Measurements from ENCODE around the gene VPS11.
"Not testable (repeated sequence)": the region's sequence is repeated elsewhere in the genome, so short reads cannot be mapped to it uniquely, and the experiment has no call there.

VPS11 gene

DNA sequence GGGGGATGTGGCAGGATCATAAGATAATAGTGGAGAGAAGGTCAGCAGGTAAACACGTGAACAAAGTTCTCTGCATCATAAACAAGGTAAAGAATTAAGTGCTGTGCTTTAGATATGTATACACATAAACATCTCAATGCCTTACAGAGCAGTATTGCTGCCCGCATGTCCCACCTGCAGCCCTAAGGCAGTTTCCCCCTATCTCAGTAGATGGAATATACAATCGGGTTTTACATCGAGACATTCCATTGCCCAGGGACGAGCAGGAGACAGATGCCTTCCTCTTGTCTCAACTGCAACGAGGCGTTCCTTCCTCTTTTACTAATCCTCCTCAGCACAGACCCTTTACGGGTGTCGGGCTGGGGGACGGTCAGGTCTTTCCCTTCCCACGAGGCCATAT, 28.1 kb upstream of the VPS11 start:
- not testable (repeated sequence) for H3K27ac ChIP-seq (ENCODE audit: low read depth, low read length); H3K27me3 ChIP-seq (ENCODE audit: control insufficient read depth, insufficient read depth, low read length); H3K9me3 ChIP-seq (ENCODE audit: control insufficient read depth, insufficient read depth, low read depth, low read length); H3K4me3 ChIP-seq (ENCODE audit: low read depth, low read length); H3K36me3 ChIP-seq (ENCODE audit: control insufficient read depth, insufficient read depth, low read length)
- Histone ChIP-seq H3K4me1 (ENCODE audit: control insufficient read depth, insufficient read depth, low read length) (peaks cover 12% of the 10 kb centered on the region; the same call in 1 of the 2 replicates), H3K9ac (ENCODE audit: low read length) (peak overlapping the region; percentile 19)

DNA sequence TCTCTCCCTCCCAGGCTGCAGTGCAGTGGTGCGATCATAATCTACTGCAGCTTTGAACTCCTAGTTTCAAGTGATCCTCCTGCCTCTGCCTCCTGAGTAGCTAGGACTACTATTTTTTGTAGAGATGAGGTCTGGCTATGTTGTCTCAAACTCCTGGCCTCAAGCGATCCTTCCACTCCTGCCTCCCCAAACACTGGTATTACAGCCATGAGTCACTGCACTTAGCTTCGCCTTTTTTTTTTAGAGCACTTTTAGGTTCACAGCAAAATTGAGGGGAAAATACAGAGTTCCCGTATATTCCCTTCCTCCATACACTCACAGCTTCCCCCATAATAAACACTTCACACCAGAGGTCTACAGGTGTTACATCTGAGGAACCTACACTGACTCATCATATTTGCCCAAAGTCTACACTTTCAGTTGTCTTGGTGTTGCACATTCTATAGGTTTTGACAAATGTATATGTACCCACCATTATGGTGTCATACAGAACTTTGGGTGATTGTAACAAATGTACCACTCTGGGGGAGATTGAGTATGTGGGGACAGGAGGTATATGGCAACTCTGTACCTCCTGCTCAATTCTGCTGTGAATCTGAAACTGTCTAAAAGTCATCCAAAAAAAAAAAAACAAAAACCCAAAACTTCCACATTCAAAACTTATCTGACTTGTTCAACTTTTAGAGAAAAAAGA, 25.6 kb upstream of the VPS11 start:
- no peak overlapping the region for H3K27ac ChIP-seq (ENCODE audit: low read depth, low read length)

DNA sequence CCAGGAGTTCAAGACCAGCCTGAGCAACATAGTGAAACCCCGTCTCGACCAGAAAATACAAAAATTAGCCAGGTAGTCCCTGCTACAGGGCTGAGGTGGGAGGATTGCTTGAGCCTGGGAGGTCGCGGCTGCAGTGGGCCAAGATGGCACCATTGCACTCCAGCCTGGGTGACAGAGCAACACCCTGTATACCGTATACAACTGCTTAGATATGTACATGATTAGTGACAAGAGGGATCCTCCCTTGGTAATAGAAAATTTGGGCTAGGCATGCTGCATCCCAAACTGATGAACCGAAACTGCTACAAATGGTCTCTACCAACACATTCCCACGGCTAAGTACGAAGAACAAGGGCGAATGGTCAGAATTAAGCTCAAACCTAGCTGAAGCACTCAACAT, 24.7 kb upstream of the VPS11 start:
- Histone ChIP-seq H3K9ac (ENCODE audit: low read length) (no peak overlapping the region), H3K4me1 (ENCODE audit: control insufficient read depth, insufficient read depth, low read length) (peaks cover 12% of the 10 kb centered on the region; the same call in 1 of the 2 replicates), H3K27ac (ENCODE audit: low read depth, low read length) (no peak overlapping the region), H3K9me3 (ENCODE audit: control insufficient read depth, insufficient read depth, low read depth, low read length) (no peaks in the 10 kb centered on the region), H3K36me3 (ENCODE audit: control insufficient read depth, insufficient read depth, low read length) (peaks cover 35% of the 10 kb centered on the region), H3K4me3 (ENCODE audit: low read depth, low read length) (no peak overlapping the region), H3K27me3 (ENCODE audit: control insufficient read depth, insufficient read depth, low read length) (no peaks in the 10 kb centered on the region)

More for the DNA sequence above, 25.6 kb upstream of the VPS11 start:
- H3K27me3 ChIP-seq (ENCODE audit: control insufficient read depth, insufficient read depth, low read length) = no peaks in the 10 kb centered on the region
- no peaks in the 10 kb centered on the region for H3K9me3 ChIP-seq (ENCODE audit: control insufficient read depth, insufficient read depth, low read depth, low read length)
- peaks cover 12% of the 10 kb centered on the region; the same call in 1 of the 2 replicates for H3K4me1 ChIP-seq (ENCODE audit: control insufficient read depth, insufficient read depth, low read length)
- H3K36me3 ChIP-seq (ENCODE audit: control insufficient read depth, insufficient read depth, low read length) = peaks cover 25% of the 10 kb centered on the region
- H3K4me3 ChIP-seq (ENCODE audit: low read depth, low read length) = no peak overlapping the region
- no peak overlapping the region for H3K9ac ChIP-seq (ENCODE audit: low read length)

DNA sequence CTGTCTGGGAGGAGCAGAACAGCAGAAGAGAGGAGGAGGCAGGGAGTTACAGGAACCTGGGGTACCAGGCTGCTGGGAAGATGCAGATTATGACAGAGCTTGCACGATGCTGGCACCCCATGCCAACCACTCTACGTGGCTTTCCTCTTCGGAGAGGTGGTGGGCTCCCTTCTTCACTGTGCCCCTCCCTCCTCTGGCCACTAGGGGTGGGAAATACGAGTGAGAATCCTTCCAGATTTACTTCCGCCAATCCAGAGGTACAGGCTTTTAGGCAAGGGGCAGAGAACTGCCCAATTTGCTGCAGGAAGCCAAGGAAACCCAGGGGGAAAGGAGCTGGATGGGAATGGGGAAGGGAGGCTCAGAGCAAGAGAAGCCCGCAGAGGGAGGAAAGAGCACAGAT, 22.9 kb upstream of the VPS11 start:
- H3K36me3 ChIP-seq (ENCODE audit: control insufficient read depth, insufficient read depth, low read length) = peaks cover 53% of the 10 kb centered on the region
- no peak overlapping the region for H3K9ac ChIP-seq (ENCODE audit: low read length)
- no peaks in the 10 kb centered on the region for H3K9me3 ChIP-seq (ENCODE audit: control insufficient read depth, insufficient read depth, low read depth, low read length)
- no peaks in the 10 kb centered on the region for H3K27me3 ChIP-seq (ENCODE audit: control insufficient read depth, insufficient read depth, low read length)
- H3K27ac ChIP-seq (ENCODE audit: low read depth, low read length) = no peak overlapping the region
- H3K4me3 ChIP-seq (ENCODE audit: low read depth, low read length) = no peak overlapping the region
- peaks cover 4% of the 10 kb centered on the region; the same call in 1 of the 2 replicates for H3K4me1 ChIP-seq (ENCODE audit: control insufficient read depth, insufficient read depth, low read length)

DNA sequence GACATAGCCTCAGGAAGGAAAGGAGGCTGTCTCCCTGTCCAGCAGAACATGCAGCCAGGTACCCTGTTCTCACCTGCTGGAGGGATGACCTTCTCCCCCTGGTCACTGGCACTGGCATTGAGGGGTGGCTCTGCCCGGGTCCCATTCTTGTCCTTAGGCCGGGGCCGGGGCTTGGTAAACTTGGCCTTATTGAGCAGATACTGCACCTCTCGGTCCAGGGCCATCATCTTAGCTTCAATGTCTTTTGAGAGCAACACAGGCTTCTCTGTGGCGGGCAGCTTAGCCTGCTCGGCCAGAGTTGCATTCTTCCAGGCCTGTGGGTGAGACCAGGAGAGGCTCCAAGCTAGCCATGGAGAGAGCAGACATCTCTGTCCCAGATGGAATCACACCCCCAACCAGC, 21.1 kb upstream of the VPS11 start:
- Histone ChIP-seq H3K27ac (ENCODE audit: low read depth, low read length) (no peak overlapping the region), H3K27me3 (ENCODE audit: control insufficient read depth, insufficient read depth, low read length) (no peaks in the 10 kb centered on the region), H3K4me3 (ENCODE audit: low read depth, low read length) (no peak overlapping the region), H3K9me3 (ENCODE audit: control insufficient read depth, insufficient read depth, low read depth, low read length) (no peaks in the 10 kb centered on the region), H3K36me3 (ENCODE audit: control insufficient read depth, insufficient read depth, low read length) (peaks cover 70% of the 10 kb centered on the region), H3K9ac (ENCODE audit: low read length) (no peak overlapping the region), H3K4me1 (ENCODE audit: control insufficient read depth, insufficient read depth, low read length) (no peaks in the 10 kb centered on the region)

DNA sequence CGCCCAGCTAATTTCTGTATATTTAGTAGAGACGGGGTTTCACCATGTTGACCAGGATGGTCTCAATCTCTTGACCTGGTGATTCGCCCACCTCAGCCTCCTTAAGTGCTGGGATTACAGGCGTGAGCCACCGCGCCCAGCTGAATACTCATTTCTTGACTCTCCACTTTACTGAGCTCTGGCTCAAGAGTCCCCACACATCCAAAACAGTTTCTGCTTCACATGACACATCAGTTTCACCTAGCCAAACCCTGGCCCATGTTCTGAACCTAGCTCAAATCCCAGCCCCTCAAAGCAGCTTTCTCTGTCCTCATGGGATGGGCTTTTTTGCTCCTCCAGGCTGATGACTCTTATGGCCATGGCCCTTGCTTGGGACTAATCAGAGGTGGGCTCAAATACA, 20.4 kb upstream of the VPS11 start:
- no peaks in the 10 kb centered on the region for H3K9me3 ChIP-seq (ENCODE audit: control insufficient read depth, insufficient read depth, low read depth, low read length)
- no peak overlapping the region for H3K4me3 ChIP-seq (ENCODE audit: low read depth, low read length)
- H3K27me3 ChIP-seq (ENCODE audit: control insufficient read depth, insufficient read depth, low read length) = no peaks in the 10 kb centered on the region
- no peak overlapping the region for H3K27ac ChIP-seq (ENCODE audit: low read depth, low read length)
- peaks cover 78% of the 10 kb centered on the region for H3K36me3 ChIP-seq (ENCODE audit: control insufficient read depth, insufficient read depth, low read length)
- no peak overlapping the region for H3K9ac ChIP-seq (ENCODE audit: low read length)
- no peaks in the 10 kb centered on the region for H3K4me1 ChIP-seq (ENCODE audit: control insufficient read depth, insufficient read depth, low read length)

DNA sequence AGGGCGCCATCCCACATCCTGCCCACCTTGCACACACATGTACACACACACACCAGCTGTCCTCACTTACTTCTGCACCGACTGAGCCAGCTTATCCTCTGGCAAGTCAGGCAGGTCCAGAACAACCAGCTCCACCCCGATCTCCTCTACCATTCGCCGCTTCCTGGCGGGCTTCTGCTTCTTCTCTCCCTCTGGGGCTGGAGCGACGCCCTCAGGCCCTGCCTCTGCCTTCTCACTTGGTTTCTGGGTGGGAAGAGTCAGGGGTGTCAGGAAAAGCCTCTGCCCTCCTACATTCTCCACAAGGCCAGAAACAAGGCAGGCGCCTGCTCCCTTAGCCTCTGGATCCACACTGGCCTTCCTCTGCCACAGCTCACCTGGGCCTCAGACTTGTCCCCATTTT, 19.0 kb upstream of the VPS11 start:
- H3K9me3 ChIP-seq (ENCODE audit: control insufficient read depth, insufficient read depth, low read depth, low read length) = no peaks in the 10 kb centered on the region
- H3K4me3 ChIP-seq (ENCODE audit: low read depth, low read length) = no peak overlapping the region
- peaks cover 92% of the 10 kb centered on the region for H3K36me3 ChIP-seq (ENCODE audit: control insufficient read depth, insufficient read depth, low read length)
- H3K9ac ChIP-seq (ENCODE audit: low read length) = no peak overlapping the region
- H3K27ac ChIP-seq (ENCODE audit: low read depth, low read length) = no peak overlapping the region
- no peaks in the 10 kb centered on the region for H3K4me1 ChIP-seq (ENCODE audit: control insufficient read depth, insufficient read depth, low read length)
- no peaks in the 10 kb centered on the region for H3K27me3 ChIP-seq (ENCODE audit: control insufficient read depth, insufficient read depth, low read length)

DNA sequence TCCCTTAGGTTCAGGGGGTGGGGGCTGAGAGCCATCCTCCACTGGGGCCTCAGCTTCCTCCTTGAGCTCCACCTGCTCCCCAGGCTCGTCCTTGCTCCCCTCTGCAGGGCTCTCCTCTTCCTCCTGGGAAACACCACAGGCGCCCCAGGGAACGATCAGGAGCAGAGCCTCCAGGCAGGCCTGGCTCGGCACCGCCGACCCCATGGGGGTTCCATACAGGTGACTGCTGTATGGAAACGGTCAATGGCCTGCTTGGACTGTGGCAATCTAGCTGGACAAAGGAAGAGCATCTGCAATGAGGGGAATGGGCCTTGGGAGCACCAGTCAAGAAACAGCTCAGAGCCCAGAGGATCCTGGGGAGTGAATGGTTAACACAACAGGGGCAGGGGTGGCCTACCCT, 18.5 kb upstream of the VPS11 start:
- Histone ChIP-seq H3K4me1 (ENCODE audit: control insufficient read depth, insufficient read depth, low read length) (no peaks in the 10 kb centered on the region), H3K9me3 (ENCODE audit: control insufficient read depth, insufficient read depth, low read depth, low read length) (no peaks in the 10 kb centered on the region), H3K27ac (ENCODE audit: low read depth, low read length) (no peak overlapping the region), H3K4me3 (ENCODE audit: low read depth, low read length) (no peak overlapping the region), H3K9ac (ENCODE audit: low read length) (no peak overlapping the region), H3K27me3 (ENCODE audit: control insufficient read depth, insufficient read depth, low read length) (no peaks in the 10 kb centered on the region), H3K36me3 (ENCODE audit: control insufficient read depth, insufficient read depth, low read length) (peaks cover 96% of the 10 kb centered on the region)

DNA sequence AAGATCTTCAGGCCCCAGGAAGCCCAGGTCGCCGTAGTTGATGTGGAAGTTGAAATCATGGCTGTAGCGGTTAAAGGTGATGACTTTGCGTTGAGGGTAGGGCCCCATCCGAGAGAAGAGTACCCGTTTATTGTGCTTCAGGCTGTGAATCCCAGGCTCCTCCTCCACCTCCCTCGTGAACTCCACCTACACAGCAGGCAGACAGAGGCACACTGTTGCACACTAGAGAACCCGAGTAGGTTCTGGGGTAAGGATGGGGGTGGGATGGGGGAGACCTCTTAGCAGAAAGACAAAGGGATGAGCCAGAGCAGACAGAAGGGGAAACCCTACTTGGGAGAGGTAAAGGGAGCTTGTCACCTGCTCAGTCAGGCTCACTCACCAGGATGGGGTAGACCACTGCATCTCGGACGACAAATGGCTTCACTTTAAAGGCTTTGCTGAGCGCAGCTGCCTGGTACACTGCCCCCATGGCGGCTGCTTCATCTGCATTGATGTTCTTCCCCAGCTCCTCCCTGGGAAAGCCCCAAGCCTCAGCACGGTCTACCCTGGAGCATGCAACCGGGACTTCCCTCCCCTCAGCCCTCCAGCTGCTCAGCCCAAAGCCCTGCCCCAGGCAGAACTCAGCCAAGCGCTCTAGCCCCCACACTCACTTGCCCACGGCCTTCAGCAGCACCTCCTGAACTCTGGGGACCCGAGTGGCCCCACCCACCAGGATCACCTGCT, 16.0 kb upstream of the VPS11 start:
- Histone ChIP-seq H3K36me3 (ENCODE audit: control insufficient read depth, insufficient read depth, low read length) (peaks cover 92% of the 10 kb centered on the region), H3K27ac (ENCODE audit: low read depth, low read length) (no peak overlapping the region), H3K4me1 (ENCODE audit: control insufficient read depth, insufficient read depth, low read length) (peaks cover 6% of the 10 kb centered on the region), H3K9ac (ENCODE audit: low read length) (no peak overlapping the region), H3K4me3 (ENCODE audit: low read depth, low read length) (no peak overlapping the region), H3K9me3 (ENCODE audit: control insufficient read depth, insufficient read depth, low read depth, low read length) (no peaks in the 10 kb centered on the region), H3K27me3 (ENCODE audit: control insufficient read depth, insufficient read depth, low read length) (no peaks in the 10 kb centered on the region)

DNA sequence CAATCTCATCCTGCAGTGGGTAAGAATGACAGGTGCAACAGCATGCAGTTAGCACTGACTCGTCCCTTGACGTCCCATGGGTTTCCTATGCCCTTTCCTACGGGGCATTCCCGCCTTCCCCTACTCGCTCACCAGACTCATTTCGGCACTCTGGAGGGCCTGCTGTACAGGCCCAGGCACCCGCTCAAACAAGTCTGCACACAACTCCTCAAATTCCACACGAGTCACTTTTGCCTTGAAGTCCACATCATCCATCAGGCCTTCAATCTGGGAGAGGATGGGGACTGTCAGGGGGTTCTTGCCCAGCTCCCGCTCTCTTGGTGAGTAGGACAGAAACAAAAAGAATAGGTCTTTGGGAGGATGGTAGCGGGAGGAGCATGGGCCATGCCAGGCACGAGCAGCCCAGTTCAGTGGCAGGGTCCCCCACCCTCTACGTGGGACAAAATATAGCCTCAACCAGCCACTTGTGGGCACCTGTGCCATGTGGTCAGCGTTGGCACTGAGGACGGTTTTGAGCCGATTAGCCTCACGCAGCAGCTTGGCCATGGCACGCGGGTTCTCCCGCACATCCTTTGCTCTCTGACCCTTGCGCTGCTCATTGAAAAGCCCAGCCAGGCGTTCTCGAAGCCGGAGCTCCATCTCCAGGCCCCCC, 15.3 kb upstream of the VPS11 start:
- Histone ChIP-seq H3K4me1 (ENCODE audit: control insufficient read depth, insufficient read depth, low read length) (peaks cover 6% of the 10 kb centered on the region), H3K9me3 (ENCODE audit: control insufficient read depth, insufficient read depth, low read depth, low read length) (no peaks in the 10 kb centered on the region), H3K4me3 (ENCODE audit: low read depth, low read length) (no peak overlapping the region), H3K36me3 (ENCODE audit: control insufficient read depth, insufficient read depth, low read length) (peaks cover 85% of the 10 kb centered on the region), H3K27ac (ENCODE audit: low read depth, low read length) (no peak overlapping the region), H3K9ac (ENCODE audit: low read length) (no peak overlapping the region), H3K27me3 (ENCODE audit: control insufficient read depth, insufficient read depth, low read length) (no peaks in the 10 kb centered on the region)

DNA sequence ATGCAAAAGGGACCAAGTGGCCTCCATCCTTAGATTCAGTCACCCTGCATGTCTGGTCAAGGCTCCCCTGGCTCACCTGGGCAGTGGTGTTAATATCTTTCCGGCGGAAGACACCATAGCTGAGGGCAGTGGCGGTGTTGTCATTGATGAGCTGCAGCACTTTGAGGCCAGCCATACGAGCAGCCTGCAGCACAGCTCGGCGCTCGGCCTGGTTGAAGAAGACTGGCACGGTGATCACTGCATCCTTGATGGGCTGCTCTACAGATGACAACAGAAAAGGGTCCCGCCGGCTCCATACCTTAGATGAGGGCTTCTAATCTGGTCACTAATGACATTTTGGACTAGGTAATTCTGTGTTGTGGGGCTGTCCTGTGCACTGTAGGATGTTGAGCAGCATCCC, 13.2 kb upstream of the VPS11 start:
- peaks cover 6% of the 10 kb centered on the region for H3K4me1 ChIP-seq (ENCODE audit: control insufficient read depth, insufficient read depth, low read length)
- no peaks in the 10 kb centered on the region for H3K9me3 ChIP-seq (ENCODE audit: control insufficient read depth, insufficient read depth, low read depth, low read length)
- H3K36me3 ChIP-seq (ENCODE audit: control insufficient read depth, insufficient read depth, low read length) = peaks cover 64% of the 10 kb centered on the region
- H3K27ac ChIP-seq (ENCODE audit: low read depth, low read length) = no peak overlapping the region
- no peaks in the 10 kb centered on the region for H3K27me3 ChIP-seq (ENCODE audit: control insufficient read depth, insufficient read depth, low read length)
- H3K9ac ChIP-seq (ENCODE audit: low read length) = no peak overlapping the region
- no peak overlapping the region for H3K4me3 ChIP-seq (ENCODE audit: low read depth, low read length)

All from HUES6 (cell line).